NB4 (cell line): ENCODE data around the gene ABCB1.

Experiments used
- DNase-seq: peaks from one replicate; pipeline ENCODE4 v3.0.0; 2010; ENCODE audit warnings: low read depth
- H3K4me3 ChIP-seq: one replicate; pipeline ENCODE4 v1.5.1; 2011; ENCODE audit warnings: mild to moderate bottlenecking, low read depth, low read length, moderate library complexity
- CTCF ChIP-seq: IDR thresholded peaks from one replicate; pipeline ENCODE4 v1.5.1; 2012; ENCODE audit warnings: low read depth, low read length
- MYC ChIP-seq: IDR thresholded peaks from 2 replicates; pipeline ENCODE4 v1.6.1; 2011; ENCODE audit warnings: low read depth, low read length
- POLR2A ChIP-seq: IDR thresholded peaks from 2 replicates; pipeline ENCODE4 v1.6.1; 2011; ENCODE audit warnings: mild to moderate bottlenecking; ENCODE audit not compliant: insufficient read length; ENCODE audit errors: extremely low read depth
- TF ChIP-seq, protein P1 (sequence below): IDR thresholded peaks from 2 replicates; pipeline ENCODE4 v1.6.1; 2011; ENCODE audit warnings: low read depth, low read length

The ABCB1 gene

DNA sequence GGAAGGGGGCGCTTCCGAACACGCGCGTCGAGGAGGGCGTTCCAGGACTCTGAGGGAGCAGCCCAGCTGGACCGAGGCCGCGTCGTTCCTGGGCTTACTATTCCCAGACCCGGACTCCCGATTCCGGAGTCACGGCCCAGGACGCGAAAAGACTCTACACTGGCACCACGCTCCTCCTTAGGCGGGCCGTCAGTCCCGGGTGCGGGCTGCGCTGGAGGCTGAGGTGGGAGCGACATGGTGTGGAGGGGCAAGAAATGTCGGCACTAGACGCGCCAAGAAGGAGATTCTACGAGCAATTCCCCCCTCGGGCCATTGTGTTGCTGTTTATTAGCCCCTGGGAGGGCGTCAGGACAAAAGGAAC, 26.9 kb upstream of the ABCB1 start:
- H3K4me3 ChIP-seq: no peak overlapping the region
- TF ChIP-seq POLR2A: no peak
- TF ChIP-seq, protein P1, sequence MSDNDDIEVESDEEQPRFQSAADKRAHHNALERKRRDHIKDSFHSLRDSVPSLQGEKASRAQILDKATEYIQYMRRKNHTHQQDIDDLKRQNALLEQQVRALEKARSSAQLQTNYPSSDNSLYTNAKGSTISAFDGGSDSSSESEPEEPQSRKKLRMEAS: no peak
- TF ChIP-seq MYC: no peak
- TF ChIP-seq CTCF: no peak
- no peak for DNase-seq

- H3K4me3 ChIP-seq: no peak overlapping the region
- TF ChIP-seq CTCF (no peak), POLR2A (no peak), MYC (no peak)
- TF ChIP-seq, protein P1: no peak
- no peak for DNase-seq
Observed at GRCh38 chr7:87625101-87625500, 24.4 kb upstream of the ABCB1 start.

DNA sequence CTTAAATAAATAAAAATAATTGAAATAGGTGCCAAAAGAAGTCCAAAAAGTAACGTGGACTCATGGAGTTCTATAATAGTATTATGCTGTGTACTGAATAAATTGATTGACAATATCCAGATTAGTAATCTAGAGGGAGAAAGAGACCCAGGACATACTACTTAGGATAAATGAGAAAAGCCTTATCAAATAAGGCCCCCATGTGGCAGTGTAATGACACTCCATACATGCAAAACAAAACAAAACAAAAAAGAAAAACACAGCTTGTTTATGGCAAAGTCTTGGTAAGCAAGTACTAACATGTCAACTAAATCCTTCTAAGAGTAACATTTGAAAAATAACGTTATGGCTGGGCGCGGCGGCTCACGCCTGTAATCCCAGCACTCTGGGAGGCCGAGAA, 23.9 kb upstream of the ABCB1 start:
- H3K4me3 ChIP-seq: no peak overlapping the region
- no peak for DNase-seq
- TF ChIP-seq, protein P1: no peak
- TF ChIP-seq POLR2A (no peak), CTCF (no peak), MYC (no peak)

DNA sequence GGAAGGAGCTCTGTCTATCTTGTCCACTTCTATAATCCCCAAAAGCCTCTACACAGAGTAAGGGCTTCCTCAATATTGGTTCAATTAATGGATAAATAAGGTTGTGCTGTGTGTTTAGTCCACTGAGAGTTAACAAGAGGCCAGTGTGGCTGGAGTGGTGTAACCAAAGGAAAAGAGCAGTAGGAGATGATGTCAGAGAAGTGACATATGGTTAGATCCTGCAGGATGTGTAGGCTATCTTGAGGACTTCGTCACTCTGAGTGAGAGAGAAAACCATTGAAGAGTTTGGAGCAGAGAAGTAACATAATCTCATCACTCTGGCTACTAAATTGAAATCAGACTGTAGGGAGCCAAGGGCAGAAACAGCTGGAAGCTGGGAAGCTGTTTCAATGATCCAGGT, 14.5 kb upstream of the ABCB1 start:
- TF ChIP-seq POLR2A: no peak
- TF ChIP-seq, protein P1: no peak
- TF ChIP-seq CTCF: no peak
- TF ChIP-seq MYC: no peak
- no peak overlapping the region for H3K4me3 ChIP-seq
- DNase-seq: no peak

DNA sequence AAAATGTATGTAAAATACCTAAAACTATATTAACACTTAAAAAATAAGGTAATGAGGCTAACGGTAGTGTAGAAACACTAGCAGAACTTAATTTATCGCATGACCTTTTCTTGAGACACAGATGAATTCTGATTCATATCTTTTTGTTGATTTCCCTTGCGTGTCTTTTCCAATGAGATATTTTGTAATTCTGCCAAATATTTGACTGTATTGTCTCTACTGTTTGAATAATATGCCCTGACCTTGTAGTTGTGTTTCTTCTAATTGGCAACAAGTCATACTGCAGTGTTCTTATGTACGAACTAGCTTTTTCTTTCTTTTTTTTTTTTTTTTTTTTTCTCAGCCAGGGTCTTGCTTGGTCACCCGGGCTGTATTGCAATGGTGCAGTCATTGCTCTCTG, 9.2 kb upstream of the ABCB1 start:
- DNase-seq: no peak
- TF ChIP-seq CTCF (no peak), POLR2A (no peak), MYC (no peak)
- TF ChIP-seq, protein P1: no peak
- no peak overlapping the region for H3K4me3 ChIP-seq

GRCh38 chr7:87608431-87608830, 7.7 kb upstream of the ABCB1 start:
- no peak overlapping the region for H3K4me3 ChIP-seq
- DNase-seq: no peak
- TF ChIP-seq, protein P1: no peak
- TF ChIP-seq MYC: no peak
- no peak for TF ChIP-seq CTCF
- TF ChIP-seq POLR2A: no peak
